ENCODE data around the gene MYOM3.

MYOM3 gene

DNA sequence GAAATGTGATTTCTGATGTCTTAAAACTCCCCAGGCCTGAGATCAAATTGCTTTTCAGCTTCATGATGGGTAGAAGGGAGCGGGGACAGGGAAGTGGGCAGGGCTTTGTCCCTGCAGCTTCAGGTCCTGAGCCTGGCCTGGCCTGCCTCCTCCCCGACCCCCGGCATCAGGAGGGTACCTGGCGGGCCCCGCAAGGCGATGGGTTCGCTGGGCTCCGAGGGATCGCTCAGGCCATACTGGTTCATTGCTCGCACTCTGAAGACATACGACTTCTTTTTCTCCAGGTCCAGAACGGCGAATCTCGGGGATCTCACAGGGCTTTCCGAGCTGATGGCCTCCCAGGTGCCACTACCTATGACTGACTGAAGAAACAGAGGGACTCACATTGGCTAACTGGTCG, 25.5 kb downstream of the MYOM3 start:
- H3K4me1 ChIP-seq (ENCODE audit: control insufficient read depth, insufficient read depth, low read length) = peaks cover 2% of the 10 kb centered on the region; the same call in 1 of the 2 replicates
- H3K27ac ChIP-seq (ENCODE audit: low read length) = no peak overlapping the region
- WGBS (ENCODE audit: insufficient coverage, insufficient read length) = no CpG with 5 or more reads among the region's 16 CpGs

DNA sequence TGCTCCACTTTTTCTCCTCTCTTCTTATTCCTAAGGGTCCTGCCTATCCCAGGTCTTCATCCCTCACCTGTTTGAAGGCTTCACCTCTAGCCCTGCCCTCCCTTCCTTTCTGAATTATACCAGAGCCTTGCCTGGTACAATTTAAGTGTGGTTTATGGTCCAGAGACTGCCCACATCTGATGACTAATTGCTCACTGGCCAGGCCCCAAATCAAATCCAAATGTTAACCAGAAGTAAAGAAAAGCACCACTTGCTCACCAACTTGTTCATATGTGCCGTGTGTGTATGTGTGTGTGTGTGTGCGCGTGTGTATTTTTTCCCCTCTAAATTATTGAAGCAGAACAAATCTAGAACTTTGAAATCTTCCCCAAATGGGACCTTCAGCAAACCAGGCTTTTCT, 26.4 kb downstream of the MYOM3 start:
- no CpG with 5 or more reads among the region's 3 CpGs for WGBS (ENCODE audit: insufficient coverage, insufficient read length)

More for the DNA sequence above, 25.5 kb downstream of the MYOM3 start:
- no peaks in the 10 kb centered on the region; the same call in 1 of the 2 replicates for H3K36me3 ChIP-seq (ENCODE audit: control insufficient read depth, insufficient read depth, low read length)
- H3K4me3 ChIP-seq (ENCODE audit: low read length) = no peak overlapping the region
- no peak for DNase-seq (ENCODE audit: low read depth, low spot score)
- no peaks in the 10 kb centered on the region for H3K27me3 ChIP-seq (ENCODE audit: control insufficient read depth, insufficient read depth, low read length)
- no peaks in the 10 kb centered on the region for H3K9me3 ChIP-seq (ENCODE audit: control insufficient read depth, insufficient read depth, low read length)

DNA sequence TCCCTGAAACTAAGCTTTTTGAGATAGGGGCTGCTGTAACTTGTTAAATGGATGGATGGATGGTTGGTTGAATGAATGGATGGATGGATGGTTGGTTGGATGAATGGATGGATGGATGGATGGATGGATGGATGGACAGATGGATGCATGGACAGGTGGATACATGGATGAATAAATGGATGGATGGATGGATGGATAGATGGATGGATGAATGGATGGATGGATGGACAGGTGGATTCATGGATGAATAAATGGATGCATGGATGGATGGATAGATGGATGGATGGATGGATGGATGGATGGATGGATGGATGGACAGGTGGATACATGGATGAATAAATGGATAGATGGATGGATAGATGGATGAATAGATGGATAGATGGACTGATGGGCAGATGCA, 26.9 kb downstream of the MYOM3 start:
- no peak overlapping the region for H3K27ac ChIP-seq (ENCODE audit: low read length)
- H3K4me3 ChIP-seq (ENCODE audit: low read length) = no peak overlapping the region
- no peaks in the 10 kb centered on the region; the same call in 1 of the 2 replicates for H3K36me3 ChIP-seq (ENCODE audit: control insufficient read depth, insufficient read depth, low read length)
- DNase-seq (ENCODE audit: low read depth, low spot score) = no peak
- 0 out of 2 replicates have a peak, but pooled peaks cover 2% of the 10 kb centered on the region for H3K4me1 ChIP-seq (ENCODE audit: control insufficient read depth, insufficient read depth, low read length)
- H3K27me3 ChIP-seq (ENCODE audit: control insufficient read depth, insufficient read depth, low read length) = no peaks in the 10 kb centered on the region
- H3K9me3 ChIP-seq (ENCODE audit: control insufficient read depth, insufficient read depth, low read length) = no peaks in the 10 kb centered on the region

More for the DNA sequence above, 26.4 kb downstream of the MYOM3 start:
- 0 out of 2 replicates have a peak, but pooled peaks cover 2% of the 10 kb centered on the region for H3K4me1 ChIP-seq (ENCODE audit: control insufficient read depth, insufficient read depth, low read length)
- no peak overlapping the region for H3K4me3 ChIP-seq (ENCODE audit: low read length)
- H3K9me3 ChIP-seq (ENCODE audit: control insufficient read depth, insufficient read depth, low read length) = no peaks in the 10 kb centered on the region
- H3K27ac ChIP-seq (ENCODE audit: low read length) = no peak overlapping the region
- DNase-seq (ENCODE audit: low read depth, low spot score) = no peak
- H3K27me3 ChIP-seq (ENCODE audit: control insufficient read depth, insufficient read depth, low read length) = no peaks in the 10 kb centered on the region
- H3K36me3 ChIP-seq (ENCODE audit: control insufficient read depth, insufficient read depth, low read length) = no peaks in the 10 kb centered on the region; the same call in 1 of the 2 replicates

DNA sequence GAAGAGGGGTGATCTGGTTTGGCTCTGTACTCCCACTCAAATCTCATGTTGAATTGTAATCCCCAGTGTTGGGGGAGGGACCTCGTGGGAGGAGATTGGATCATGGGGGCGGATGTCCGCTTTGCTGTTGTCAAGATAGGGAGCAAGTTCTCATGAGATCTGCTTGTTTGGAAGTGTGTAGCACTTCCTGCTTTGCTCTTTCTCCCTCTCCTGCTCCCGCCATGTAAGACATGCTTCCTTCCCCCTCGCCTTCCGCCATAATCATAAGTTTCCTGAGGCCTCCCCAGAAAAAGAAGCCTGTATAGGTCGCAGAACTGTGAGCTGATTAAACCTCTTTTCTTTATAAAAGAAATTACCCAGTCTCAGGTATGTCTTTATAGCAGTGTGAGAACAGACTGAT, 27.9 kb downstream of the MYOM3 start:
- no peaks in the 10 kb centered on the region for H3K9me3 ChIP-seq (ENCODE audit: control insufficient read depth, insufficient read depth, low read length)
- WGBS (ENCODE audit: insufficient coverage, insufficient read length) = no CpG with 5 or more reads among the region's 7 CpGs
- no peaks in the 10 kb centered on the region for H3K27me3 ChIP-seq (ENCODE audit: control insufficient read depth, insufficient read depth, low read length)
- 0 out of 2 replicates have a peak, but pooled peaks cover 1% of the 10 kb centered on the region for H3K4me1 ChIP-seq (ENCODE audit: control insufficient read depth, insufficient read depth, low read length)
- DNase-seq (ENCODE audit: low read depth, low spot score) = no peak
- no peaks in the 10 kb centered on the region for H3K36me3 ChIP-seq (ENCODE audit: control insufficient read depth, insufficient read depth, low read length)
- H3K4me3 ChIP-seq (ENCODE audit: low read length) = no peak overlapping the region
- no peak overlapping the region for H3K27ac ChIP-seq (ENCODE audit: low read length)

DNA sequence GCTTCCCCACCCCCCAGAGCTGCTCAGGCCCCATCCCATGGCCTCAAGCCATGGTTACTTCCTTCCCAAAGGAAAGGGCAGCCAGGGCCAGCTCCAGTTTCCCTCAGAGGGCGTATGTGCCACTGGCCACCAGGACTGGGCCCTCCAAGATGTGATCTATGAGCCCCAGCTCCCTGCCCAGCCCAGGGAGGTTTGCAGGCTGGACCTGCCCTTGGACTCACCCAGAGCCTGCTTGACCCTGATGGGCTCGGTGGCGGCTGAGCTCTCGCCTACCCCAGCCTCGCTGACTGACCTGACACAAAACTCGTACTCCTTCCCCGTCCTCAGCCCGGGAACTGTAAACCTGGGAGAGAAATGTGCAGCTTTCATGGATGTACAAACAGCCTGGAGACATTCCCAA, 29.6 kb downstream of the MYOM3 start:
- WGBS (ENCODE audit: insufficient coverage, insufficient read length) = no CpG with 5 or more reads among the region's 8 CpGs
- H3K4me3 ChIP-seq (ENCODE audit: low read length) = no peak overlapping the region
- no peak overlapping the region for H3K27ac ChIP-seq (ENCODE audit: low read length)
- no peak for DNase-seq (ENCODE audit: low read depth, low spot score)
- H3K36me3 ChIP-seq (ENCODE audit: control insufficient read depth, insufficient read depth, low read length) = no peaks in the 10 kb centered on the region
- H3K9me3 ChIP-seq (ENCODE audit: control insufficient read depth, insufficient read depth, low read length) = no peaks in the 10 kb centered on the region
- H3K27me3 ChIP-seq (ENCODE audit: control insufficient read depth, insufficient read depth, low read length) = no peaks in the 10 kb centered on the region
- H3K4me1 ChIP-seq (ENCODE audit: control insufficient read depth, insufficient read depth, low read length) = no peaks in the 10 kb centered on the region

DNA sequence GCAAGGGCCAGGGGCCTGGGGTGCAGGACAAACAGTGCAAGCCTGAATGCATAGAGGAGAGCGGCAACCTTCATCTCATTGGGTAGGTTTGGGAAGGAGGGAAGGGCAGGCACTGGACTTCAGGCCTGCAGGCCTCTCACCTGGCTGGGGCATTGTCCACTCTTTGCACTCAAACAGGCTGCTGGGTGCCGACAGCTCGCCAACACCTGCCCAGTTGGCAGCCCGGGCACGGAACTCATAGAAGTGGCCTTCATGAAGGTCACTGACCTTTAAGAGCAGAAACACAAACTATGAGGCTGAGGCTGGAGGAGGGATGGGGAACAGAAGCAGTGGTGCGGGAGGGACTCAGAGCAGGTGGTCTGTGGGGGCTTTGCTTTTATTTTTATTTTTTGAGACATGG, 30.7 kb downstream of the MYOM3 start:
- Histone ChIP-seq H3K27me3 (ENCODE audit: control insufficient read depth, insufficient read depth, low read length) (no peaks in the 10 kb centered on the region), H3K27ac (ENCODE audit: low read length) (no peak overlapping the region), H3K9me3 (ENCODE audit: control insufficient read depth, insufficient read depth, low read length) (no peaks in the 10 kb centered on the region), H3K4me3 (ENCODE audit: low read length) (no peak overlapping the region), H3K4me1 (ENCODE audit: control insufficient read depth, insufficient read depth, low read length) (no peaks in the 10 kb centered on the region), H3K36me3 (ENCODE audit: control insufficient read depth, insufficient read depth, low read length) (no peaks in the 10 kb centered on the region)
- no CpG with 5 or more reads among the region's 6 CpGs for WGBS (ENCODE audit: insufficient coverage, insufficient read length)
- no peak for DNase-seq (ENCODE audit: low read depth, low spot score)

DNA sequence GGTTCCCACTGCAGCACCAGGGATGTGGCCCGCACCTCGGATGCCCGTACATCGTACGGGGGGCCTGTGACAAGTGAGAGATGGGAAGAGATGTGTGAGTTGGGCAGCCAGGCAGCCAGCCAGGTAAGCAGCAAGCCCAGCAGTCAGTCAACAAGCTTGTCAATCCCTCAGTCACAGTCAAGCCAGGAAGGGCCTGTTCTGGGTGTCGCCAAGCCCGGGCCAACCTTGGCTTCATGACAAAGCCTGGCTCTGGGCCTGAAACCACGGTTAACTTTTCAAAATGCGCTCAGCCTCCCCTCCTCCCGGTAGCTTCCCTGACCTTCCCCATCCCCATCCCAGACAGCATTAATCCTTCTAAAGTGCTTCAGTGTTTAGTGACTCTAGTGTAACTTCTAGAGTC, 31.8 kb downstream of the MYOM3 start:
- no peaks in the 10 kb centered on the region for H3K9me3 ChIP-seq (ENCODE audit: control insufficient read depth, insufficient read depth, low read length)
- H3K36me3 ChIP-seq (ENCODE audit: control insufficient read depth, insufficient read depth, low read length) = no peaks in the 10 kb centered on the region
- WGBS (ENCODE audit: insufficient coverage, insufficient read length) = no CpG with 5 or more reads among the region's 10 CpGs
- no peaks in the 10 kb centered on the region for H3K27me3 ChIP-seq (ENCODE audit: control insufficient read depth, insufficient read depth, low read length)
- H3K4me3 ChIP-seq (ENCODE audit: low read length) = no peak overlapping the region
- H3K27ac ChIP-seq (ENCODE audit: low read length) = no peak overlapping the region
- no peaks in the 10 kb centered on the region for H3K4me1 ChIP-seq (ENCODE audit: control insufficient read depth, insufficient read depth, low read length)
- DNase-seq (ENCODE audit: low read depth, low spot score) = no peak

DNA sequence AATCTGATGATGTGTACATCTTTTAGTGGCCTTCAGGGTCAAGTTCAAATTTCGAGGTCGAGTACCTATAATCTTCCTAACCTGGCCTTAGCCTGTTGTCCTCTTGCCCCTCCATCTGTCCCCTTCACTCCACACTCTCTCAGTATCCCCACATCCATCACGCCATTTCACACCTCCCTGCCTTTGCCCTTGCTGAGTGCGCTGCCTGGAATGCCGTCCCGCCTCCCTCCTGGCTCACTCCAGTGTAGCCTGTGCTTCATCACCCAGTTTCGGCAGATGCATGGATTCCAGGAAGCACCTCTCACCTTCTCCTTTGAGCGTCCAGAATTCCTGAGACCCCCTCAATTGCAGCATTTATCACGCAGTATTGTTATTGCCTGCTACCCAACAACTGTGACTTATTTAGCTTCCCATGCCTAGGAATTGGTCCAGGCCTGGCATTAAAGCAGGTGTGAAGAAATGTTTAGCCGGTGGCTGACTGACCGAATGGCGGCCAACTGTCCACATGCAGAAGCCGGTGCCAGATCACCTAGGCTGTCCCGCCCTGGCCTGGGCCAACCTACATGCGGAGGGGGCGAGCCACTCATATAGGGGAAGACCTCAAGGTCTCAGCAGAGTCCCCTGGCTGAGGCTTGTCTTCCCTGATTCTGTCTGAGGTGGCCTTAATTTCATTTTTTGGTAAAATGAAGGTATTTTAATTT, 34.5 kb downstream of the MYOM3 start:
- H3K27me3 ChIP-seq (ENCODE audit: control insufficient read depth, insufficient read depth, low read length) = no peaks in the 10 kb centered on the region
- no peak overlapping the region for H3K27ac ChIP-seq (ENCODE audit: low read length)
- no peak overlapping the region for H3K4me3 ChIP-seq (ENCODE audit: low read length)
- no peaks in the 10 kb centered on the region for H3K9me3 ChIP-seq (ENCODE audit: control insufficient read depth, insufficient read depth, low read length)
- H3K36me3 ChIP-seq (ENCODE audit: control insufficient read depth, insufficient read depth, low read length) = no peaks in the 10 kb centered on the region
- DNase-seq (ENCODE audit: low read depth, low spot score) = no peak
- WGBS (ENCODE audit: insufficient coverage, insufficient read length) = no CpG with 5 or more reads among the region's 16 CpGs
- H3K4me1 ChIP-seq (ENCODE audit: control insufficient read depth, insufficient read depth, low read length) = no peaks in the 10 kb centered on the region

DNA sequence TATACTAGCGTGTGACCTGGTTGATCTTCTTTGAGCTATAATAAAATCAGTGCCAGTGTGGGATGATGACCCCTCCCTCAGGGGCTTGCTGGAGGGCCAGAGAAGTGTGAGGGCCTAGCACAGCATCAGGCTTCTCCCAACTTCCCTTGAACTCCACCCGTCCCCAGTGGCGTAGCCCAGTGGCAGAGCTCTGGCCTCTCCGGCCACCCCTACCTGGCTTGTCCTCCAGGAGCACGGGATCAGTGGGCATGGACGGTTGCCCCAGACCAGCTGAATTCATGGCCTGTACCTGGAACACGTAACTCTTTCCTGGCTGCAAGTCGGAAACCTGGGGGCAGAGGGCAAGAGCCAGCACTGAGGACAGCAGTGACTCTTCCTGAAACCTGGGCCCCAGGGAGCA, 36.0 kb downstream of the MYOM3 start:
- Histone ChIP-seq H3K36me3 (ENCODE audit: control insufficient read depth, insufficient read depth, low read length) (no peaks in the 10 kb centered on the region), H3K27me3 (ENCODE audit: control insufficient read depth, insufficient read depth, low read length) (no peaks in the 10 kb centered on the region), H3K27ac (ENCODE audit: low read length) (no peak overlapping the region), H3K9me3 (ENCODE audit: control insufficient read depth, insufficient read depth, low read length) (no peaks in the 10 kb centered on the region), H3K4me1 (ENCODE audit: control insufficient read depth, insufficient read depth, low read length) (peaks cover 2% of the 10 kb centered on the region; the same call in 1 of the 2 replicates), H3K4me3 (ENCODE audit: low read length) (no peak overlapping the region)
- DNase-seq (ENCODE audit: low read depth, low spot score) = no peak
- WGBS (ENCODE audit: insufficient coverage, insufficient read length) = 100% methylated on average over 1 of the region's 8 CpGs

DNA sequence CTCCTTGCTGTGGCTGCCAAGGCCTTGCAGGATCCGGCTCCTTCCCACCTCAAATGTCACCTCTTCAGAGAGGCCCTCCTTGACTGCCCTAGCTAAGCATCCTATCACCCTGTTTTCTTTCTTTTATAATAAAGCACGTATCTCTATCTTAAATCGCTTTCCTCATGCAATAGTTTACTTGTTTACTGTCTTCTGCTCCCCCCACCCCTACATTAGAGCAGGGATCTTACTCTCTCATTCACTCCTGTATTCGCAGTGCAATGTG, 36.4 kb downstream of the MYOM3 start:
- H3K36me3 ChIP-seq (ENCODE audit: control insufficient read depth, insufficient read depth, low read length) = no peaks in the 10 kb centered on the region
- no peak for DNase-seq (ENCODE audit: low read depth, low spot score)
- H3K4me3 ChIP-seq (ENCODE audit: low read length) = no peak overlapping the region
- peaks cover 3% of the 10 kb centered on the region; the same call in 1 of the 2 replicates for H3K4me1 ChIP-seq (ENCODE audit: control insufficient read depth, insufficient read depth, low read length)
- no peak overlapping the region for H3K27ac ChIP-seq (ENCODE audit: low read length)
- H3K27me3 ChIP-seq (ENCODE audit: control insufficient read depth, insufficient read depth, low read length) = no peaks in the 10 kb centered on the region
- H3K9me3 ChIP-seq (ENCODE audit: control insufficient read depth, insufficient read depth, low read length) = no peaks in the 10 kb centered on the region
- WGBS (ENCODE audit: insufficient coverage, insufficient read length) = no CpG with 5 or more reads among the region's 4 CpGs
